Measurements from ENCODE around the gene RBM27.

- TF ChIP-seq NRF1 (IDR thresholded peaks at IDR 0.05; ENCODE audit: low read depth, low read length) (no peak), POLR2AphosphoS5 (IDR thresholded peaks at IDR 0.05; ENCODE audit: low read depth, low read length) (no peak), RCOR1 (IDR thresholded peaks at IDR 0.05; ENCODE audit: low read length) (no peak), TAF1 (IDR thresholded peaks at IDR 0.05; ENCODE audit: borderline replicate concordance, low read depth, low read length) (no peak), MEF2A (IDR thresholded peaks at IDR 0.05; ENCODE audit: borderline replicate concordance, low read depth) (no peak), SMC3 (IDR thresholded peaks at IDR 0.05; ENCODE audit: low read depth, low read length) (no peak)
- TF ChIP-seq, protein P1, sequence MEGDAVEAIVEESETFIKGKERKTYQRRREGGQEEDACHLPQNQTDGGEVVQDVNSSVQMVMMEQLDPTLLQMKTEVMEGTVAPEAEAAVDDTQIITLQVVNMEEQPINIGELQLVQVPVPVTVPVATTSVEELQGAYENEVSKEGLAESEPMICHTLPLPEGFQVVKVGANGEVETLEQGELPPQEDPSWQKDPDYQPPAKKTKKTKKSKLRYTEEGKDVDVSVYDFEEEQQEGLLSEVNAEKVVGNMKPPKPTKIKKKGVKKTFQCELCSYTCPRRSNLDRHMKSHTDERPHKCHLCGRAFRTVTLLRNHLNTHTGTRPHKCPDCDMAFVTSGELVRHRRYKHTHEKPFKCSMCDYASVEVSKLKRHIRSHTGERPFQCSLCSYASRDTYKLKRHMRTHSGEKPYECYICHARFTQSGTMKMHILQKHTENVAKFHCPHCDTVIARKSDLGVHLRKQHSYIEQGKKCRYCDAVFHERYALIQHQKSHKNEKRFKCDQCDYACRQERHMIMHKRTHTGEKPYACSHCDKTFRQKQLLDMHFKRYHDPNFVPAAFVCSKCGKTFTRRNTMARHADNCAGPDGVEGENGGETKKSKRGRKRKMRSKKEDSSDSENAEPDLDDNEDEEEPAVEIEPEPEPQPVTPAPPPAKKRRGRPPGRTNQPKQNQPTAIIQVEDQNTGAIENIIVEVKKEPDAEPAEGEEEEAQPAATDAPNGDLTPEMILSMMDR (IDR thresholded peaks at IDR 0.05), result no peak
- TF ChIP-seq, protein P2, sequence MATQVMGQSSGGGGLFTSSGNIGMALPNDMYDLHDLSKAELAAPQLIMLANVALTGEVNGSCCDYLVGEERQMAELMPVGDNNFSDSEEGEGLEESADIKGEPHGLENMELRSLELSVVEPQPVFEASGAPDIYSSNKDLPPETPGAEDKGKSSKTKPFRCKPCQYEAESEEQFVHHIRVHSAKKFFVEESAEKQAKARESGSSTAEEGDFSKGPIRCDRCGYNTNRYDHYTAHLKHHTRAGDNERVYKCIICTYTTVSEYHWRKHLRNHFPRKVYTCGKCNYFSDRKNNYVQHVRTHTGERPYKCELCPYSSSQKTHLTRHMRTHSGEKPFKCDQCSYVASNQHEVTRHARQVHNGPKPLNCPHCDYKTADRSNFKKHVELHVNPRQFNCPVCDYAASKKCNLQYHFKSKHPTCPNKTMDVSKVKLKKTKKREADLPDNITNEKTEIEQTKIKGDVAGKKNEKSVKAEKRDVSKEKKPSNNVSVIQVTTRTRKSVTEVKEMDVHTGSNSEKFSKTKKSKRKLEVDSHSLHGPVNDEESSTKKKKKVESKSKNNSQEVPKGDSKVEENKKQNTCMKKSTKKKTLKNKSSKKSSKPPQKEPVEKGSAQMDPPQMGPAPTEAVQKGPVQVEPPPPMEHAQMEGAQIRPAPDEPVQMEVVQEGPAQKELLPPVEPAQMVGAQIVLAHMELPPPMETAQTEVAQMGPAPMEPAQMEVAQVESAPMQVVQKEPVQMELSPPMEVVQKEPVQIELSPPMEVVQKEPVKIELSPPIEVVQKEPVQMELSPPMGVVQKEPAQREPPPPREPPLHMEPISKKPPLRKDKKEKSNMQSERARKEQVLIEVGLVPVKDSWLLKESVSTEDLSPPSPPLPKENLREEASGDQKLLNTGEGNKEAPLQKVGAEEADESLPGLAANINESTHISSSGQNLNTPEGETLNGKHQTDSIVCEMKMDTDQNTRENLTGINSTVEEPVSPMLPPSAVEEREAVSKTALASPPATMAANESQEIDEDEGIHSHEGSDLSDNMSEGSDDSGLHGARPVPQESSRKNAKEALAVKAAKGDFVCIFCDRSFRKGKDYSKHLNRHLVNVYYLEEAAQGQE (IDR thresholded peaks at IDR 0.05; ENCODE audit: low read depth, low read length), result no peak
Measured at GRCh38 chr5:146233441-146233840, 30.0 kb downstream of the RBM27 start.
